ENCODE measurements around the gene PAQR5. TPM values are rescaled to one million over a fixed set of nuclear protein-coding genes. Genes with fewer than 3 reads are reported as not detected.
A peak's percentile ranks its signal among the peaks of the same experiment; 100 is the strongest.

PAQR5 gene
- total and polyA plus RNA-seq, 7 donors: 0.36 to 19.7 (median 10.2) TPM; not detected in 2

DNA sequence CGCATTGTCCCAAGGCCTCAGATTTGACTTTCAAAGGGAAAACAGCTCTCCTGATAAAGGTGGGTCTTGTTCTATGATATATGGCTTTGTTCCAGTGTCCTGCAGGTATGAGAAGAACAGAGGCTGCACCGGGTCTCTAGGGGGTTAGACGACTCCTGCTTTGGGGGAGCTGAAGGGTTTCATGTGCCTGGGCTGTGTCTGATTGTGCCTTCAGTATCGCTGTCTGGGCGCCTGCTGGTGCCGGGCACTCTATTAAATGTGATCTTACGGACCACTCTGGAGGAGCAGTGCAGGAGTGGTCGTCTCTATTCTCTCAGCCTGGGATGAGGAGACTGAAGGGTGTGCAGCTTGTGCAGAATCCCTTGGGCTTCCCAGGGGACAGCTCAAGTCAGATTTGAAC is 16.0 kb downstream of the PAQR5 start:
- Histone ChIP-seq H3K36me3 (no peaks in the 10 kb centered on the region), H3K9me3 (no peaks in the 10 kb centered on the region), H3K27ac (no peak overlapping the region), H3K27me3 (no peaks in the 10 kb centered on the region), H3K4me1 (no peaks in the 10 kb centered on the region), H3K4me3 (no peak overlapping the region)
- intact Hi-C loops (cut with DNase I): no loop called here
- TF ChIP-seq POLR2AphosphoS5 (IDR thresholded peaks at IDR 0.05) (no peak), CTCF (IDR thresholded peaks at IDR 0.05) (no peak), EP300 (IDR thresholded peaks at IDR 0.05) (no peak), POLR2A (IDR thresholded peaks at IDR 0.05) (no peak)
- no peak for DNase-seq
- whole genome bisulfite sequencing, 2 donors: 64 to 86% methylated on average over 8 of the region's 8 CpGs

GRCh38 chr15:69315402-69316110 is 16.8 kb downstream of the PAQR5 start:
- DNase-seq: no peak
- 78 to 82% methylated on average over 9 of the region's 9 CpGs for WGBS, 2 donors
- H3K27me3 ChIP-seq: no peaks in the 10 kb centered on the region

DNA sequence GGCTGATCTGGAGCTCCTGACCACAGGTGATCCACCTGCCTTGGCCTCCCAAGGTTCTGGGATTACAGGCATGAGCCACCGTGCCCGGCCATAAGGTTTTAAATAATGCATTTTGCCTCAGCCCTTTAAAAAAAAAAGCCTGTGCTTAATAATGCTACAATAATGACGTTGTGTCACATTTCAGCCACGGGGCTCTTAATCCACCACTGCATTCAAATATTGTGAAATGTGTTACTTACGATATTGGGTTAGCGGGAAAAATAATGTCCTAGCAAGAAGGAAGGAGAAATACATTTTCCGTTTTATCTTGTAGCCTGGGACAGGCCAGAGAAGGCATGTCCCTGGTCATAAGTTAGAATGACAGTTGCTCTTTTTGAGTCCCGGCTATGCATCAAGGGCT is 17.6 kb downstream of the PAQR5 start:
- no peaks in the 10 kb centered on the region for H3K36me3 ChIP-seq
- H3K4me1 ChIP-seq: no peaks in the 10 kb centered on the region
- H3K27me3 ChIP-seq: no peaks in the 10 kb centered on the region
- no peak for DNase-seq
- 72 to 86% methylated on average over 8 of the region's 8 CpGs for WGBS, 2 donors
- no peak overlapping the region for H3K4me3 ChIP-seq
- no peak overlapping the region for H3K27ac ChIP-seq
- H3K9me3 ChIP-seq: no peaks in the 10 kb centered on the region
- intact Hi-C loops (cut with DNase I): no loop called here
- TF ChIP-seq POLR2AphosphoS5 (IDR thresholded peaks at IDR 0.05) (no peak), POLR2A (IDR thresholded peaks at IDR 0.05) (no peak), EP300 (IDR thresholded peaks at IDR 0.05) (no peak), CTCF (IDR thresholded peaks at IDR 0.05) (no peak)

More at GRCh38 chr15:69315402-69316110, 16.8 kb downstream of the PAQR5 start:
- Histone ChIP-seq H3K27ac (no peak overlapping the region), H3K36me3 (no peaks in the 10 kb centered on the region), H3K9me3 (no peaks in the 10 kb centered on the region), H3K4me1 (no peaks in the 10 kb centered on the region), H3K4me3 (no peak overlapping the region)
- intact Hi-C loops (cut with DNase I): no loop called here
- no peak for TF ChIP-seq CTCF (IDR thresholded peaks at IDR 0.05)
- no peak for TF ChIP-seq EP300 (IDR thresholded peaks at IDR 0.05)
- TF ChIP-seq POLR2A (IDR thresholded peaks at IDR 0.05): no peak
- TF ChIP-seq POLR2AphosphoS5 (IDR thresholded peaks at IDR 0.05): no peak

- TF ChIP-seq CTCF (IDR thresholded peaks at IDR 0.05) (no peak), POLR2A (IDR thresholded peaks at IDR 0.05) (peak in 1 of 2 donors; percentile 36)
- Histone ChIP-seq H3K36me3 (no peaks in the 10 kb centered on the region), H3K4me1 (no peaks in the 10 kb centered on the region), H3K9me3 (no peaks in the 10 kb centered on the region), H3K4me3 (no peak overlapping the region), H3K27ac (no peak overlapping the region), H3K27me3 (no peaks in the 10 kb centered on the region)
- intact Hi-C loops (cut with DNase I): no loop called here
- 15 to 63% methylated on average over 5 of the region's 5 CpGs for WGBS, 2 donors
- DNase-seq: no peak
Measured at GRCh38 chr15:69317392-69317841, 18.7 kb downstream of the PAQR5 start.

DNA sequence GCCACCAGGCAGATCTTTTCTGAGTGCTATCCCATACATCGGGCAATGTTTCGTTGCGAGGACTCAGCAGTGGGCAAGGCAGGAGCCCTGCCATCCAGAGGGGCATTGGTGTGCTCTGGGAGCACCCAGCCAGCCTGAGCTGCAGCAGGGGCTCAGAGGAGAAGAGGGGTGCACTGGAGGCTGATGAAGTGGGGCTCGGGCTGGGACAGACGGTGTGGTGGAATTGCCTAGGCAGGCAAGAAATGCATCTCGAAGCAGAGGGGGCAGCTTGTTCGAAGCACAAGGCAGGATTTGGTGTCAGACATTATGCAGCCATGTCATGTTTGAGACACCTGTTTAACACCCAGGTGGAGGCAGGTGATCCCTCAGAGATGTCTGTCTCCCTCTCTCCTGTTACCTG is 19.3 kb downstream of the PAQR5 start:
- 47 to 88% methylated on average over 7 of the region's 7 CpGs for WGBS, 2 donors
- Histone ChIP-seq H3K4me3 (no peak overlapping the region), H3K4me1 (no peaks in the 10 kb centered on the region), H3K27me3 (no peaks in the 10 kb centered on the region), H3K36me3 (no peaks in the 10 kb centered on the region), H3K27ac (no peak overlapping the region), H3K9me3 (no peaks in the 10 kb centered on the region)
- no peak for DNase-seq
- intact Hi-C loops (cut with DNase I): no loop called here
- TF ChIP-seq CTCF (IDR thresholded peaks at IDR 0.05) (no peak), POLR2A (IDR thresholded peaks at IDR 0.05) (no peak), POLR2AphosphoS5 (IDR thresholded peaks at IDR 0.05) (no peak), EP300 (IDR thresholded peaks at IDR 0.05) (no peak)

All from sigmoid colon (tissue), 7 donors.